ENCODE measurements around the gene UTP25.

- TF ChIP-seq CTCF (IDR thresholded peaks at IDR 0.05) (no peak; the same call in 1 of the 2 replicates), ZFX (IDR thresholded peaks at IDR 0.05; ENCODE audit: borderline replicate concordance) (no peak)
Measured at GRCh38 chr1:209889077-209889418, 61.3 kb downstream of the UTP25 start.

Data from 22Rv1 (cell line).